ENCODE data around the gene GPC6.

The GPC6 gene

GRCh38 chr13:93462151-93462550 is 235.5 kb downstream of the GPC6 start:
- TF ChIP-seq CTCF (conservative IDR thresholded peaks at IDR 0.05; ENCODE audit: low read depth, low read length) = no peak
- no peak for DNase-seq (ENCODE audit: low read depth)
- no peak overlapping the region for H3K4me3 ChIP-seq (ENCODE audit: low read length)

GRCh38 chr13:93466502-93467036 is 240.0 kb downstream of the GPC6 start:
- no peak for DNase-seq (ENCODE audit: low read depth)
- H3K4me3 ChIP-seq (ENCODE audit: low read length) = no peak overlapping the region
- TF ChIP-seq CTCF (conservative IDR thresholded peaks at IDR 0.05; ENCODE audit: low read depth, low read length) = no peak

DNA sequence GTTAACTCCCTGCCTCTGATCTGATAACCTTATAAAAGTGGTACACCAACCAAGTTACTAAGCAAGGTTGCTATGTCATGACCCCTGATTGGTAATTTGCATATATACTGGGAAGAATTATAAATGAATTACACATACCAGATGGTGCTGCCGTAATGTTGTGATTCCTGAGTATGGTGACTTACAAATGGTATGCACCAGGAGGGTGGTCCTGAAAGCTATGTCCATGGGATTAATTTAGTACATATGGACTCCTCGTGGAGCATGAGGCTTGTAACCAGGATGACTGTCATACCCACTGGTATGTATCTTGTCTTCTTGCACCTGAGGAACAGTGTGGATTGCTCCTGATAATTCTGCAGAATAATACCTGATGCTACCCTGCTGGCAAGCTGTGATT is 240.6 kb downstream of the GPC6 start:
- H3K4me3 ChIP-seq (ENCODE audit: low read length) = no peak overlapping the region
- DNase-seq (ENCODE audit: low read depth) = no peak
- no peak for TF ChIP-seq CTCF (conservative IDR thresholded peaks at IDR 0.05; ENCODE audit: low read depth, low read length)

DNA sequence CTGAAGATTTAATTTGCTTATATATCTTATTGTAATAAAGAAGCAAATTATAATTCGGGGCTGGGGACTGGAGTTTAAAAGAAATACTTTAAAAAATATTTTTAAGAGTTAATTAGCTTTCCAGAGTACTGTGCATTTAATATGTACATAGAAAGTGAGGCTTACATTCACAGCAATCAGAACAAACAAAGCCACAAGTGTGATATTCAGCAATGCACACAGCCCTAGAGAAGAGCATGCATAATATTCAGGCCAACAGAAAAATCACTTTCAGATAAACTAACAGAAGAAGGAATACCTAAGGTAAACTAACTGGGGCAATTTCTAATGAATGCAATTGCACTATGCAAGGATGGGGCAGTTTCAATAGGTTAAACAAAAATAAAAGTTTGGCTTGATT is 241.8 kb downstream of the GPC6 start:
- H3K4me3 ChIP-seq (ENCODE audit: low read length) = no peak overlapping the region
- no peak for TF ChIP-seq CTCF (conservative IDR thresholded peaks at IDR 0.05; ENCODE audit: low read depth, low read length)
- no peak for DNase-seq (ENCODE audit: low read depth)

DNA sequence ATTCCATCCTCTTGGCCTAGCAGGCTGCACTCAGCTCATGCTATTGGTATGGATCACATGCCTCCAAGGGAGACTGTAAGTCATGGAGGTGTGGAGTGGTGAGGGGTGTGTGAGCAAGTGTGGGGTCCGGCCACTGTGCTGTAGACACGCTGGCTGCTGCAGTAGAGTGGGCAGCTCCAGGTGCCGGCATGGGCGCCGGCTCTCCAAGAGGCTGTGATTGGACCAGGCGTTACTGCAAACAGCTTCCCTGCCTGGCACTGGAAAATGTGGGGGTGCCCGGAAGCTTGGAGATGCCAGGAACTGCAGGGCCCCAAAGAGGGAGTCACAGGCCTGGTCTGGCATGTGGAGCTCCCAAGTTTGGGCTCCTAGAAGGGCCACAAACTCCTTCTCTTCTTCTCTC is 245.7 kb downstream of the GPC6 start:
- H3K4me3 ChIP-seq (ENCODE audit: low read length) = no peak overlapping the region
- no peak for TF ChIP-seq CTCF (conservative IDR thresholded peaks at IDR 0.05; ENCODE audit: low read depth, low read length)
- DNase-seq (ENCODE audit: low read depth) = no peak

DNA sequence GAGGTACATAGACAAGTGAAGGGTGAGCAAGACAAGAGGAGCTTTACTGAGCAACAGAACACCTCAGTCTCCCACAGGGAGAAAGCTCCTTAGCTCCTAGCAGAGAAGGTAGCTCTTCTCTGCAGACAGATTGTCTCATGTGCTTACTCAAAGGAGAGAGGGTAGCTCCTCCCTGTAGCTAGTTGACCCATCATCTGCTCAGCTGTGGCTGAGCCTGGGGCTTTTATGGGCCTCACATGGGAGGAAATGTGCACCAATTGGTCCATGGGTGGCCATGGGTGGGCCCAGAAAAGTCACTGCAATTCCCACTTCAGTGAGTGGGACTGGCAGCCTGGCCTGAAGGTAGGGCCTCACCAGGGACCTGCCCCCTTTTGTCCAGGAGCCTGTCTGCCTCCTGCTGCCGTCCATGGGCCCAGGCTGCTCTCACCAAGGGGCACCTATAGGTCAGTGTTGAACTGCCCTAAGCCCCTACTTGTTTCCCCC is 246.2 kb downstream of the GPC6 start:
- DNase-seq (ENCODE audit: low read depth) = no peak
- H3K4me3 ChIP-seq (ENCODE audit: low read length) = no peak overlapping the region
- TF ChIP-seq CTCF (conservative IDR thresholded peaks at IDR 0.05; ENCODE audit: low read depth, low read length) = no peak

GRCh38 chr13:93473441-93474270 is 247.0 kb downstream of the GPC6 start:
- TF ChIP-seq CTCF (conservative IDR thresholded peaks at IDR 0.05; ENCODE audit: low read depth, low read length) = no peak
- no peak for DNase-seq (ENCODE audit: low read depth)
- H3K4me3 ChIP-seq (ENCODE audit: low read length) = no peak overlapping the region
